ENCODE measurements around the gene CHSY1.

The CHSY1 gene

GRCh38 chr15:101246391-101246790, 5.5 kb downstream of the CHSY1 start:
- TF ChIP-seq, protein P1, sequence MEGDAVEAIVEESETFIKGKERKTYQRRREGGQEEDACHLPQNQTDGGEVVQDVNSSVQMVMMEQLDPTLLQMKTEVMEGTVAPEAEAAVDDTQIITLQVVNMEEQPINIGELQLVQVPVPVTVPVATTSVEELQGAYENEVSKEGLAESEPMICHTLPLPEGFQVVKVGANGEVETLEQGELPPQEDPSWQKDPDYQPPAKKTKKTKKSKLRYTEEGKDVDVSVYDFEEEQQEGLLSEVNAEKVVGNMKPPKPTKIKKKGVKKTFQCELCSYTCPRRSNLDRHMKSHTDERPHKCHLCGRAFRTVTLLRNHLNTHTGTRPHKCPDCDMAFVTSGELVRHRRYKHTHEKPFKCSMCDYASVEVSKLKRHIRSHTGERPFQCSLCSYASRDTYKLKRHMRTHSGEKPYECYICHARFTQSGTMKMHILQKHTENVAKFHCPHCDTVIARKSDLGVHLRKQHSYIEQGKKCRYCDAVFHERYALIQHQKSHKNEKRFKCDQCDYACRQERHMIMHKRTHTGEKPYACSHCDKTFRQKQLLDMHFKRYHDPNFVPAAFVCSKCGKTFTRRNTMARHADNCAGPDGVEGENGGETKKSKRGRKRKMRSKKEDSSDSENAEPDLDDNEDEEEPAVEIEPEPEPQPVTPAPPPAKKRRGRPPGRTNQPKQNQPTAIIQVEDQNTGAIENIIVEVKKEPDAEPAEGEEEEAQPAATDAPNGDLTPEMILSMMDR (IDR thresholded peaks at IDR 0.05), result no peak

DNA sequence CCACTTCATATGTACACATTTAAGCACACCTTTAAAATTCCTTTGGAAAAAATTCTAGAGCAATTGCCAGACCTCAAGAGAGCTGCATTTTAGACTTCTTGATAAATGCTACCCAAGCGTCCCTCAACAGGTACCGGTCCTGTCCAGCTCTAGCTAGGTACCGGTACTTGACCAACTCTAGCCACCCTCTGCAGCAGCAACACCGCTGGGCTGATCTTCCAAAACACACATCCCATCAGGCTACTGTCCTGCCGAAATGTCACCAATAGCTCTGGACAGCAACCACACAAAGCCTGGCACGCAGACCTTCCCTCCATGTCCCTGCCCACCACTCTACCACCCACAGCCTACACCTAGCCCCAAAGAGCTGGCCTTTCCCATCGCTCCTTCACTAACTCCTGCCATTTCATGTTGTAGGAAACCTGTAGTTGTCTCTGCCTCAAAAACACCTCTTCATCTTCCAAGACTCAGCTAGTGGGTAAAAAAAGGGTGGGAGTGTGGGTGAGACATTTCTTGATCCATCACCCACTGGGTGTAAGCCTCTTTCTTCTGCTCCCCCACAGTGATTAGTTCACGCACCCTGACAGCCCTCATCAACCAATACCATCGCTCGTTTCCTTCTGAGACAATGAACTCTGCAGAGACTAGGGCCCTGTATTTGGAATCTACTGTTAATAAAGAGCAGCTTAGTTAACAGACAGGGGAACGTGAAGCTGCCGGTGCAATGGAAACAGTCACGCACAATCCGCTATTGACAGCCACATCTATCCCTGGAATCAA, 6.8 kb downstream of the CHSY1 start:
- TF ChIP-seq, protein P1 (IDR thresholded peaks at IDR 0.05), result no peak

GRCh38 chr15:101244036-101244781, 7.6 kb downstream of the CHSY1 start:
- TF ChIP-seq, protein P1 (IDR thresholded peaks at IDR 0.05), result no peak

DNA sequence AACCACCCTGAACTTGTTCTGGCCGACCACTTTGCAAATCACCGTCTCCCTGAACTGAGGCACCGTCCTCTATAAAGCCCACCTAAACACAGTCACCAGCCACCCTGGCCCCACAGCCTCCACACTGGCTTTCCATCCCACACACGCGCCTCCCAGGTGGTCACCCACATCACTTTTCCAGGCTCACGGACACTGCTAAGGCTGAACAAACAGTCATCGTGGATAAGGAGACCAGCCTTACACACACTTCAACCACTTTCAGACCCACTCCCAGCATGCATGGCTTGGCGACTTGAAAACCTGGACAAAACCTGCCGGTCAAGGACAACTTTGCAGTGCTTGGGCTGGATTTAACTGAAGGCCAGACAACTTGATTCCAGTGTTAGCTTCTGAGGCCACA, 8.4 kb downstream of the CHSY1 start:
- TF ChIP-seq, protein P1 (IDR thresholded peaks at IDR 0.05), result no peak

GRCh38 chr15:101242999-101243336, 8.9 kb downstream of the CHSY1 start:
- TF ChIP-seq, protein P1 (IDR thresholded peaks at IDR 0.05), result no peak

DNA sequence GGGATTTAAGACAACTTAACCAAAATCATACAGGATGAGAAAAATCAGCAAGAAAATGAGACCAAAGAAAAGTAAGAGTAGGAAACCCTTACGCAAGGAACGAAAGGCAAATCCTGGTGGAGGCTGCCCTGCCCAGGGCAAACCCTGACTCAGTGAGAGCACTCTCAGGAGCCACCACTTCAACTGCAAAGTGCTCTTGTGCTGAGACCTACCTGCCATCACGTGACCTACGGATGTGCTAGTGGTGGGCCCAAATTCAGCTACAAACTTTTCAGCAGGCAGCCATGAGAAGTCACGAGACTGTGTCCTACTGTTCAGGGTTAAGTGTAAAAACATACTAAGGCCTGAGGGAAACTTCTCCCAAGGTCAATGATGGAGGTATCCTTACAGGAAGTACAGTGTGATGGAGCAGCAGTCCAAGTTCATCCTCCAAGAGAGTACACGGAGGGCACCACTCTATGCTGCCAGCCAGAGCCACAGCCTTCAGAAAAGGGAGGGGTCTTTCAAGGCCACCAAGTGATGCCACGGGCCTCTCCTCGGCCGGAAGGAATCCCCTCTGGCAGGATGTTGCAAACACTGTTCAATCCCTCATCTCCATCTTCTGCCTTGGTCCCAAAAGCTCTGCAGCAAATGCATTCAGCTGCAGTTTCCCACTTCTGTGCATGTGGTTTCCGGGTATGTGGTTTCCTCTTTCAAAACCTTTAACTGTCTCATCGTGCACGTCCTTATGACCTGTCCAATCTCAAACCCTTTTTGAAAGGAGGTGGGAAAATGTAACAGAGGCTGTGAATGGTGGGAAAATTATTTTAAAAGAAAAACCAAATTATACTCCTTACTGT, 9.5 kb downstream of the CHSY1 start:
- TF ChIP-seq, protein P1 (IDR thresholded peaks at IDR 0.05), result no peak

DNA sequence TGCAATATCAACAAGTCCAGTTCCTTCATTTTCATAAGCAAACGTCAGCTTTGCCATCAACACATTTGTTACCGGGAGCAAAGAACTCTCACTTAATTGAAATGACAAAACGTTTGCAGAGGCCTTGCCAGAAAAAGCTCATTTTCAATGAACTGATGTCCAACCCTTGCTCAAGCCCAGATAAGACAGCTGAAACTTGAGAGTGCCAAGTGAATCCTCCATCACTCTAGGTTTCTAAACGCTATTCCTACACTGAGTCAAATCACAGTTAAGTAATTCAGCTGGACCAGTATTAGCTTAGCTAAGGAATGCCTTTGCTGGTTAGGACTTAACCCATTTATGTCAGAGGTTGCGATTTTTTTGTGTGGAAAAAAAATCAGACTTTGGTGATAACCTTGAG, 11.5 kb downstream of the CHSY1 start:
- TF ChIP-seq, protein P1 (IDR thresholded peaks at IDR 0.05), result no peak
